K562 (cell line): ENCODE data around the gene SMIM13.

Experiments used
- CREBBP ChIP-seq: IDR thresholded peaks from one replicate; pipeline ENCODE4 v1.6.1; 2012; ENCODE audit warnings: low read depth, mild to moderate bottlenecking, control low read depth, inconsistent platforms, low read length
- CTCF ChIP-seq, 3 experiments: IDR thresholded peaks in 2 of 3; conservative IDR thresholded peaks in 1 of 3; 2 replicates each; pipeline ENCODE4 v1.5.1; 2011 to 2012; ENCODE audit warnings: low read length in 3 of 3, mild to moderate bottlenecking in 3 of 3, control low read depth in 2 of 3, improper control_type of control experiment in 1 of 3, inconsistent platforms in 1 of 3, low read depth in 1 of 3, mixed read lengths in 1 of 3, moderate library complexity in 1 of 3; ENCODE audit not compliant: insufficient read depth in 2 of 3
- KDM4B ChIP-seq, 2 experiments: fragments of 450-650 bp in 1 of 2; sonication (generic) in 1 of 2; IDR thresholded peaks; 2 replicates each; pipeline ENCODE4 v1.6.1; 2016 to 2017; ENCODE audit warnings: borderline replicate concordance in 2 of 2, antibody characterized with exemption in 1 of 2, low read depth in 1 of 2, mild to moderate bottlenecking in 1 of 2
- PTTG1 ChIP-seq: fragments of 450-650 bp; IDR thresholded peaks from 2 replicates; pipeline ENCODE4 v1.6.1; 2016; ENCODE audit warnings: low read depth, mild to moderate bottlenecking, missing genetic modification characterization, missing compliant biosample characterization
- ZNF175 ChIP-seq: fragments of 200-800 bp; sonication (Bioruptor generic); IDR thresholded peaks from 2 replicates; pipeline ENCODE4 v1.6.1; 2016; ENCODE audit warnings: low read depth, mild to moderate bottlenecking, missing genetic modification characterization, missing compliant biosample characterization
- ZNF274 ChIP-seq: IDR thresholded peaks from 2 replicates; pipeline ENCODE4 v1.6.1; 2011; ENCODE audit warnings: low read depth, mild to moderate bottlenecking, low read length, moderate library complexity, borderline replicate concordance
- ZNF76 ChIP-seq: fragments of 250-450 bp; sonication (Bioruptor Pico); IDR thresholded peaks from 2 replicates; pipeline ENCODE4 v1.4.0; 2020; ENCODE audit warnings: mild to moderate bottlenecking, moderate library complexity, borderline replicate concordance

GRCh38 chr6:11055127-11055627 is 38.5 kb upstream of the SMIM13 start:
- TF ChIP-seq PTTG1 (no peak), ZNF175 (CRISPR knock-in tag) (no peak), KDM4B (IDR thresholded peaks at IDR 0.05; ENCODE audit: borderline replicate concordance in 2 of 2, low read depth in 1 of 2) (no peak), ZNF274 (no peak), ZNF76 (CRISPR knock-in tag) (no peak), CREBBP (no peak), CTCF (IDR thresholded peaks at IDR 0.05 in 2 of 3, conservative IDR thresholded peaks at IDR 0.05 in 1 of 3; ENCODE audit: insufficient read depth in 2 of 3, low read depth in 1 of 3, low read length in 3 of 3) (no peak)
